KBM-7 (cell line): ENCODE measurements around the gene LRRC55.

ENCODE experiments used
- DNase-seq: peaks from one replicate; pipeline ENCODE4 v3.0.0-alpha.2; 2015
- in situ Hi-C: fragments of 300-500 bp; cut with MboI; formaldehyde crosslinking; loops from 2 replicates; pipeline ENCODE4 v1.14.3; 2020; ENCODE audit warnings: low sequenced_read_pairs, low pct_unique_long_range_greater_than_20kb, mixed read lengths

The LRRC55 gene, protein sequence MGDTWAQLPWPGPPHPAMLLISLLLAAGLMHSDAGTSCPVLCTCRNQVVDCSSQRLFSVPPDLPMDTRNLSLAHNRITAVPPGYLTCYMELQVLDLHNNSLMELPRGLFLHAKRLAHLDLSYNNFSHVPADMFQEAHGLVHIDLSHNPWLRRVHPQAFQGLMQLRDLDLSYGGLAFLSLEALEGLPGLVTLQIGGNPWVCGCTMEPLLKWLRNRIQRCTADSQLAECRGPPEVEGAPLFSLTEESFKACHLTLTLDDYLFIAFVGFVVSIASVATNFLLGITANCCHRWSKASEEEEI

DNA sequence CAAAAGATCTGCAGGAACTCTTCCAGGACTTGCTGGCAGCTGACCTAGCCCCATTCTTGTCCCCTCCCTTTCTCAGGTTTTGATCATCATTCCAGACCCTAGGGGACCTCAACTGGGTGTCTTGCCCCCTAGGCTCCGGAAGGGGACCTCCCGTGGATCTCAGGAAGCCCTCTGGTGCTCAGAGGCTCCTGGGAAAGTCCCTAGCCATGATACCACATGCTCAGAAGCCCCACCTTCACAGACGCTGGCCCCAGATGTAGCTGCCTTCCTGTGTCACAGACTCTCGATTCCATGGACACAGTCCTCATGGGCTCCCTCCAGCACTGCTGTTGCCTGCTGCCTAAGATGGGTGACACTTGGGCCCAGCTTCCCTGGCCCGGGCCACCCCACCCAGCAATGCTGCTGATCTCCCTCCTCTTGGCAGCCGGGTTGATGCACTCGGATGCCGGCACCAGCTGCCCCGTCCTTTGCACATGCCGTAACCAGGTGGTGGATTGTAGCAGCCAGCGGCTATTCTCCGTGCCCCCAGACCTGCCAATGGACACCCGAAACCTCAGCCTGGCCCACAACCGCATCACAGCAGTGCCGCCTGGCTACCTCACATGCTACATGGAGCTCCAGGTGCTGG lies at the start of gene LRRC55:
TSS of gene LRRC55 (plus strand) at position 276 of the 628 bp plus-strand sequence. CDS start at position 346, 70 bp downstream.
- DNase-seq, result no peak
- in situ Hi-C loops, result no loop called here

DNA sequence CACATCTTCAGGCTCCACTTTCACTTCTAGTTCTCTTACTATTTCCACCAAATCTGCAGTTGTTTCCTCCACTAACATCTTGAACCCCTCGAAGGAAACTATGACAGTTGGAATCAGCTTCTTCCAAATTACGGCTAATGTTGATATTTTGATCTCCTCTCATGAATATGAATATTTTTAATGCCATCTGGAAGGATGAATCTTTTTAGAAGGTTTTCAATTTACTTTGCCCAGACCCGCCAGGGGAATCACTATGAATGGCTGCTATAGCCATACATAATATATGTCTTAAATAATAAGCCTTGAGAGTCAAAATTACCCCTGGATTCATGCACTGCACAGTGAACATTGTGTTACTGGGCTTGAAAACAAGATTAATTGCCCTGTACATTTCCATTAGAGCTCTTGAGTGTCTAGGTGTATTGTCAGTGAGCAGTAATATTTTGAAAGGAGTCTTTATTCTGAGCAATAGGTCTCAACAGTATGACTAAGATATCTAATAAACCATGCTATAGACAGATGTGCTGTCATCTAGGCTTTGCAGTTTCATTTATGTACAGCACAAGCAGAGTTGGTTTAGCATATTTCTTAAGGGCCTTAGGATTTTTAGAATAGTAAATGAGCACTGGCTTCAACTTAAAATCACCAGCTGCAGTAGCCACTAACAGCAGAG lies 48.3 kb upstream of the LRRC55 start:
- in situ Hi-C loops, result loop anchor here (10.0 kb wide), 1 partner anchor 111 kb away; no protein-coding TSS in a partner anchor
- DNase-seq, result no peak

DNA sequence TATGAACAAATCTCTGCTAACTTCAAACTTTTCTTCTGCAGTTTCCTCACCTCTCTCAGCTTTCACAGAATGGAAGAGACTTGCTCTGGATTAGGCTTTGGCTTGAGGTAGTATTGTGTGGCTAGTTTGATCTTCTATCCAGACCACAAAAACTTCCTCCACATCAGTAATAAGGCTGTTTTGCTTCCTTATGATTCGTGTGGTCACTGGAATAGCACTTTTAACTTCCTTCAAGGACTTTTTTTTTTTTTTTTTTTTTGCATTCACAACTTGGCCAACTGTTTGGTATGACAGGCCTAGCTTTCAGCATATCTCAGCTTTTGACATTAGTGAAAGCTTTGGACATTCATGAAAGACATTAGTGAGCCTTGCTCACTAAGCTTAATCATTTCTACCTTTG lies 47.5 kb upstream of the LRRC55 start:
- in situ Hi-C loops, result loop anchor here (10.0 kb wide), 1 partner anchor 111 kb away; no protein-coding TSS in a partner anchor
- peak; percentile 29 for DNase-seq

DNA sequence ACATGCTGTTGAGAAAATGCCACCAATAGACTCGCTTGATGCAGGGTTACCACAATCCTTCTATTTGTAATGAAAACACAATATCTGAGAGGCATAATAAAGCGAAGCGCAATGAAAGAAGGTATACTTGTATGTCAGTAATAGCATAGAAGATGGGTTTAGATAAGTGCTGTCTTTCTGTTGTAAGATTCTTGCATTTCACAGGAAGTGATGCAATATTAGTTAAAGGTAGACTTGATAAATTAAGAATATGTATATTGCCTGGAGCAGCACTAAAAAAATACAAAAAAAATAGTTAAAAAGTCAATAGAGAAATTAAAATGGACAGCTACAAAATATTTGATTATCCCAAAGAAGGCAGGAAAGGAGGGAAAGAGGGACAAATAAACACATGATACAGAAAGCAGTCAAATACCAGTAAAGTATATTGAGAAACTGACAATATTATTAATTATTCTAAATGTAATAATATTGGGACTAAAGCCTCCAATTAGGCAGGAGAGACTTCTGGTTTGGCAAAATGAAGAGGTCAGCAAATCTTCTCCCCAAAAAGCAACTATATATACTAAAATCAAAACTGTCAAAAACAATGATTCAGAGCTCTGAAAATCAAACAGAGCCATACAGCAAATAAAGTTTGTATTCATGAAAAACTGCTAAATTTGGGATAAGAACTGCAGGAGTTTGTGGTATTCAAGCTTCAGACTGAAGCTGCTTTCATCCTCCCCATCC lies 46.6 kb upstream of the LRRC55 start:
- DNase-seq, result no peak
- in situ Hi-C loops, result loop anchor here (10.0 kb wide), 1 partner anchor 110 kb away; no protein-coding TSS in a partner anchor

DNA sequence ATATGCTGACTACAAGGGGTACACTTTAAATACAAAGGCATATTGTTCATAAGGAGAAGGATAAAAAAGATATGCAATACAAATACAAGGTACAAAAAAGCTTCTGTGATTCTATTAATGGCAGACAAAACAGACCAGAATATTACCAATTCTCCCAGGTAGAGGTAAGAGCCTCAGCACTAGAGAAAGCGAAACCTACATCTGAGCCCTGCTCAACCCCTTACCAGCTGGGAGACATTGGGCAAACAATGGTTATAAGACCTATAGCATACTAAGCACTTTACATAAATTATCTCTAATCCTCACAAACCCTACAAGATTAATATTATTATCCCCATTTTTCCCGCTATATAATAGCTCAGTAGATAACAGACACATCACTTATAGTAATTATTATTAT lies 41.2 kb upstream of the LRRC55 start:
- in situ Hi-C loops, result no loop called here
- DNase-seq, result no peak

DNA sequence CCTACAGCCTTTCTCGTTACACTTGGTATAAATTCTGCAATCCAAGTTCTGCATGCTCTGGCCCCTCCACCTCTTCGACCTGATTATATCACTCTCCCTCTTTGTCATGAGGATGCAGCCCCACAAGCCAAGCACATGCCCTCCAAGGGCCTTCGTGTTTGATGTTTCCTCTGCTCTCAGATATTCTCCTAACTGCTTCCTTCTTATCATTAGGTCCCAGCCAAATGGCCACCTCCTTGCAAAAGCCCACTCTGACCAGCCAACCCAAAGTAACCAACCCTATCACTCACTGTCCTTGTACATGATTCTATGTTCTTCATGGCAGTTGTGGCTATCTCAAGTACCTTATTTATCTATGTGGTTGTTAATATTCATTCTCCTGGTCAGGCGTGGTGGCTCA lies 38.3 kb upstream of the LRRC55 start:
- DNase-seq, result no peak
- in situ Hi-C loops, result no loop called here

DNA sequence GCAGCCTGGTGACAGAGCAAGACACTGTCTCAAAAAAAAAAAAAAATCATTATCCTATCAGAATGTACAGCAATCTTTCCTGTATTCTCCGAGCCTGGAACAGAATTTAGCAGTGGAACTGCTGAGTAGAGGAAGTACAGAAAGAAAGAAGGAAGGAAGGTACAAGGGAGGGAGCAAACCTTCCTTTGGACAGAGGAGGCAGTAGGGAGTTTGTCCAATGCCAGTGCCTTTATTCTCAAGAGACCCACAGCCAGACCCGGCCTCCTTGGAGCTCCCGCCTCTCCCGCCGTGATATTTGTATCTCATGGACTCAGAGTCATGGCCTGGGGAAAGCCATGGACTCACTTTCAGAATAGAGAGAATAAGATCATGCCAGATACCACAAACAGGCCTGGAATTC lies 37.7 kb upstream of the LRRC55 start:
- in situ Hi-C loops, result no loop called here
- peak; percentile 8 for DNase-seq

DNA sequence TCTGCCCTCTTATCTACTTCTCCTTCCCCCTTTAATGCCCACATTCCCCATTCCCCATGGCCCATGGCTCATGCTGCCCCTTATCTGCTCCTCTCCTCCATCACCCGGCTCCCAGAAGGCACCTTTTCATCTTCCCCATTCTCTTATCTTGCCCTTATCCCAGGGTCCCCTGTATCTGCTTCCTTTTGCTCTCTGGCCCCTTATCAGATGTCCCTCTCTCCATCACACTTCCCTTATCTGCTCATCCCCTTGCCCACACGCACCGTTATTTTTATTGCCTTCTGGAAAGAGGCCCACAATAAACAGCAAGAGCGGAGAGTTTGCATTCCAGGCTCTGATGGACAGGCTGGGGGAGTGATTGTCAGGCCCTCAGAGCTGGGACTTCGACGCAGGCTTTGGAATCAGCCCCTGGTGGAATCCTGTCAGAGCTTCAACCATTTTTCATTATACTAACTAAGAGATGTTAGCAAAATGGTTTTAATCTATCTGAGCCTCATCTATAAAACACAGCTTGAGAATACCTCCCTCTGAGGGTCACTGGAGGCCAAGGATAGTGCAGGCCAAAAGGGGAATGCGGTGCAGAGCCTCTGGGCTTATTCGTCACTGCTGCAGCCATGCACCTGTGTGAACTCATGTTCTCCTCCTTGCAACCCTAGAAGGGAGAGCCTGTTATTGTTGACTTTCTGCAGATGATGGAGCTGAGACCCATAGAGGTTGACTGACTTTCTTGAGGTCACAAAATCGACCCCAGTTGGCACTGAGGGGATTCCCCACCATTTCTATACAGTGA lies 37.0 kb upstream of the LRRC55 start:
- DNase-seq, result no peak
- in situ Hi-C loops, result no loop called here

DNA sequence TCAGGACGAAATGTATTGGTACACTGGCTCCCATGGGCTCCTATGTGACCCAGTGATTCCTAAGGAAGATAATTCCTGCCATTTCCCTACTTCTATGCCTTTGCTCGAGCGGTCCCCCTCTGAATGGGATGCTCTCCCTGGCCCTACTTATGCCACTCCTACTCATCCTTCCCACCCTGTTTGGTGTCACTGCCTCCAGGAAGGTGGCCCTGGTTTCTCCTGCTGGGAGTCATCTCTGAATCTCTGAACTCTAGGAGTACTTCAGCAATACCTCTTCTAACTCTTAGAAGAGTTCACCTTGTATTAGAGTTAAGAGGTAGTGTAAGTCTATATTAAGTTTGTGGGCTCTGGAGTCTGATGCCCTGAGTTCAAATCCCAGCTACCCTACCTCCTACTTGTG lies 35.5 kb upstream of the LRRC55 start:
- in situ Hi-C loops, result no loop called here
- no peak for DNase-seq

DNA sequence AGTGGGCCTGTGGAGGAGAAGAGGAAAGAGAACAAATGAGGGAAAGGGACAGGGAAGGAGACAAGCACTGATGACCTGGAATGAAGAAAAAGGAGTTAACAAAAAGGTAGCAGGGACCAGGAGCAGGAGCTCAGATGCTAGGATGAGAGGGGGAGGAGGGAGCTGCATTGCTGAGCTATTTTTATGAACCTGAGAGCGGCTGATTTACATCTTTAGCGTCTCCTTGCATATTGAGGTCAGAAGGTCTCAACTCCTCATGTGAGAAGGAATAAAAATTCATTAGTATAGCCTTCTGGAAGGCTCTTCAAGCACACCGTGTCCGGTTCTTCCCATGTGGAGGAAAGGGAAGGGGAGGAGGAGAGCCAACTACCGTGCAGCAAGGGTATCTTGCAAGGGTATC lies 33.1 kb upstream of the LRRC55 start:
- in situ Hi-C loops, result no loop called here
- DNase-seq, result no peak

DNA sequence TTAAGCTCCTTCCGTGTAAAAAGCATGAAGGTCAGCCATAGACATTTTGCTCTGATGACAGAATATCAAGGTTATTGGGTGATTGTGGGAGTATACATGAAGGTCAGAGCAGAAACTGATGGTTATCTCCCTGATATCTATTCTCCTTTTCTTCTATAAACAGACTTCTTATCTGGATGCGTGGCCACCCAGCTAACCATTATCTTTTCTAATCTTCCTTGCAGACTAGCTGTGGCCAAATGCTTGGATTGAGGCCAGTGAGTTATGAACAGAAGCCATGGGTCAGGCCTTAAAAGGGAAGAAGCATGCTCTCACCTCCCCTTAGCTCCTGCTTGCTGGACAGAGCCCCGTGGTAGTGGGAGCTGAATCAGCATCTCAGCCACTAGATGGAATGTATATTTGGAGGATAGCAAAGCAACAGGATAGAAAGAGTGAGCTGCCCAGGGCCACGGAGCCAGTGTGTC lies 31.3 kb upstream of the LRRC55 start:
- no peak for DNase-seq
- in situ Hi-C loops, result no loop called here

DNA sequence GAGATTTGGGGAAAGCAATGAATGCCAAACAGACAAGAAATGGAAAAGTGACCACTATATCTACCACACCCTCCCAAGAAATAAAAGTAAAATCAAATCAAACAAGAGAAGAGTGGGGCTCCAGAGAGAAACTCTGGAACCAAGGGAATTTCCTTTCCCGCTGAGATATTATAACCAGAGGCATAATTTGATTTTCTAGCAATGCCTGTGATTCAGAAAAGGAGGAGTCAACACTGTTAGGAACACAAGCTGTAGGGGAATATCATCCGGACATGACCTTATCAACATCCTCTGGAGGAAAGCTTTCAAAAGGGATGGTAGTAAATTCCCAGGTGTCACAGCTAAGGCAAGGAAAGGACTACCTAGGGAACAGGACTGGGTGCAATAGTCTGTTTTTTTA lies 29.6 kb upstream of the LRRC55 start:
- in situ Hi-C loops, result no loop called here
- DNase-seq, result no peak

DNA sequence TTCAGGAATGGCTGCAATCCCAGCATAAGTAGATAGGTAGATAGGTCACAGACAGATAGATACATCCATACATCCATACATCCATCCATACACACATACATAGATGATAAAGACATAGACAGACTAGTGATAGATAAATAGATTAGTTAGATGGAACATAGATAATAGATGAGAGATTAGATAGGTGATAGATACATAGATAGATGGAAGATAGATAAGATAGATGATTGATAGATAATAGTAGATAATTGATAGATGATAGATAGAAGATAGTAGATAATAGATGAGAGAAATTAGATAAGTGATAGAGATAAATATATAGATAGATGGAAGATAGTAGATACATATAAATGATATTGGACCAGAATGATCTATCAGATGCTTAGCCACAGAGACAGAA lies 28.3 kb upstream of the LRRC55 start:
- no peak for DNase-seq
- in situ Hi-C loops, result no loop called here

DNA sequence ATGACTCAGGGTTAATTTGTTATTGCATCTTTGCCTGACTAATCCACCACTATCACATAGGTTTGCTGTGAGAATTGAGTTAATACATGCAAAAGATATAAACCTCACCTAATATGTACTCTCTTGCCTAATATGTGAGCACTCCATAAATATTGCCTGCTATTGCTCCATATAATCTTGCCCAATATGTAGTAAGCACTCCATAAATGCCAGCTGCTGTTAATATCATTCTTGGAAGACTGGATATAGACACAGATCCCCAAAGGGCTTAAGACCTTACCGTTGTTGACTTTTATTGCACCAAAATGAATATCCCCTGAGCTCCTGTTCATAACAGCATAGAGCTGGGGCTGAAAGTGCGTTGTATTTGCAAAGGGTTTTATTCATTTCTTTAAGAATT lies 27.0 kb upstream of the LRRC55 start:
- in situ Hi-C loops, result no loop called here

DNA sequence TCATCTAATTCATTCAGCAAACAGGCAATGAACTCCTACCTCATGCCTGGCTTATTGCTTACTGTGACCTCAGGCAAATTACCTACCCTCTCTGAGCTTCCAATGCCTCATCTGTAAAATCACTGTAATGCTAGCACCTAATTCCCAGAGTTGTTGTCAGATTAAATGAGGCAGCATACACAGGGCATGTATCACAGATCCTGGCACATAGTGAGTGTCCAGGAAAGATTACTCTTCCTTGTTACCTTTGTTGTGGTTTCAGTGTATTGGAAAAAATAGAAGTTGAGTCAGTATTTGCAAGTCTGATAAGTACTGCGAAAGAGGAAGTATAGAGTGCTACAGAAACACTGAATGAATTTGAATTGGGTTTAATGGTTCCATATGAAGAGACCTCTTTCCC lies 26.4 kb upstream of the LRRC55 start:
- no peak for DNase-seq

More for the DNA sequence above, 27.0 kb upstream of the LRRC55 start:
- DNase-seq, result no peak

DNA sequence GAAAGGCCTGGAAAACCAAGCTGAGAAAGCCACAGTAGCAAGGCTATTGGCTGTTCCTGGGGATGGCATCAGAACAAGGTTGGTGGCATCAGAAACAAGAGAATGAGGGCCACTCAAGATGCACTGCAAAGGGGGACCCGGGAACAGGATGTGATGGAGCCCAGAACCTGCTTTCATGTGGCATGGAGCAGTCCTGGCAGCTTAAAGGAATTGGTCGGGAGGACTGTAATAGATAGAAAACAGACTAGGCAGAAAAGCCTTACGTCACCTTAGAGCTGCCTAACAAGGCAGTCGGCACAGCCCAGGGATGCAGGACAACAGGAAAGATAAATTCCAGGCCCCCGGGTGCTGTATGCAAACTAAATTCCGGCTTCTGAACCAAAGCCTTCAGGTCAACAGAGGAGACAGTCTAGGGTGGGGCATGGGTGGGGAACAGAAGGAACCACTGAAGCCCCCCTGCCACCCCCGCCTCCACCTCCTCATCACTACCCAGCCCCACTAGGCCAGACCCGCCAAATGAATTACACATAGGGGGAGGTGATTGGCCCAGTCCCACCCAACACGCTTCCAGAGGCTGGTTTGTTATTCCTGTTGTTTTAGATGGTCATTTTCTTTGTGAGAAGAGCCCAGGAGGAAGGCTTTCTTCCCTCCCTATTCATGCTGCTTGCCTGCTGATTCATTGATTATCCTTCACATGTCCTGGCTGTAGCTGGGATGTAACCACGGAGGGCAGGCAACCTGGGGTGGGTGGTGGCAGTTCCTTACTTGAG lies 25.7 kb upstream of the LRRC55 start:
- in situ Hi-C loops, result no loop called here

More for the DNA sequence above, 26.4 kb upstream of the LRRC55 start:
- in situ Hi-C loops, result no loop called here

DNA sequence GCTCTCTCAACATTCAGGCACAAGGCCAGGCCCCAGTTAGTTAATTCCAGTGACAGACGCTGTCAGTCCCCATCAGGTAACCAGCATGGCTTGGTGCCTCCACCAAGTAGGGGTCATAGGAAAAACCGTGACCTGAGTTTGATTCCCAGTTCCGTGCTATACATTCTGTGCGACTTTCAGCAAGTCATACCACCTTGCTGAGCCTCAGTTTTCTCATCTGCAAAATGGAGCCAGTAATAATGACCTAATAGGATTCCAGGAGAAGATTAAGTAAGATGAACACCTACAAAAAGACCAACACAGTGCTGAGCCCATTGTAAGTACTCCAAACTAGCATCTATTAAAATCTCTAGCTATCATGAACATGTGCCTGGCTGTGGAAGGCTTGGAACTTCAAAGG lies 24.8 kb upstream of the LRRC55 start:
- DNase-seq, result no peak
- in situ Hi-C loops, result no loop called here

More for the DNA sequence above, 25.7 kb upstream of the LRRC55 start:
- DNase-seq, result no peak

DNA sequence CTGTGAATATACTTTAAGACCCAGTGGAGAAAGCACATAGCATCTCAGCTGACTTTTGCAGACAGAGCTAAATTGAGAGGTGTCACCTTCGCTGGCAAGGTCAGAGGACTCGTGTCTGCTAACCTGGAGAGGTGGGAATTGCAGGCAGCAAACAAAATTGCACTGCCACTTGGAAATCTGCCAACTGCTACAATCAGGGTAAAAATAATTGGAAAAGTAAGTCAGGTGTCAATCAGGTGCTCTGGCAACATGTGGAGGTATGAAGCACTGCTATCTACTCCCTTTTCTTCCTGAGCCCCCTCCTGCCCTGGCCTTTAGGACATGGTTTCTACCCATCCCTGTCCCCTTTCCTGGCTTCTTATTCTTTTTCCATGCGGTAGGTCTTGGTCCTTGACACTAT lies 24.1 kb upstream of the LRRC55 start:
- in situ Hi-C loops, result no loop called here
- no peak for DNase-seq
